NOMO-1 treated with dmso at 0.1 percent for 144 hours (cell line): ENCODE results near the gene ZNG1B.
"Not testable (repeated sequence)": the region's sequence is repeated elsewhere in the genome, so short reads cannot be mapped to it uniquely, and the experiment has no call there.

ENCODE experiments used
- DNase-seq: peaks from one replicate; lab custom pipeline; 2025; ENCODE audit not compliant: unreplicated experiment; lab: John Stamatoyannopoulos, UW

The ZNG1B gene

GRCh38 chr2:113503094-113504042 is 65.9 kb downstream of the ZNG1B start:
- not testable (repeated sequence) for DNase-seq

GRCh38 chr2:113504081-113504480 is 66.6 kb downstream of the ZNG1B start:
- DNase-seq, result not testable (repeated sequence)

GRCh38 chr2:113507394-113508140 is 70.1 kb downstream of the ZNG1B start:
- not testable (repeated sequence) for DNase-seq

GRCh38 chr2:113508187-113508586 is 70.7 kb downstream of the ZNG1B start:
- not testable (repeated sequence) for DNase-seq

GRCh38 chr2:113510913-113511312 is 73.4 kb downstream of the ZNG1B start:
- DNase-seq, result not testable (repeated sequence)

- not testable (repeated sequence) for DNase-seq
These were observed 74.4 kb downstream of the ZNG1B start for GRCh38 chr2:113511859-113512258.

- not testable (repeated sequence) for DNase-seq
These were observed 78.0 kb downstream of the ZNG1B start for GRCh38 chr2:113515457-113515856.

GRCh38 chr2:113515995-113516394 is 78.5 kb downstream of the ZNG1B start:
- DNase-seq, result not testable (repeated sequence)

- not testable (repeated sequence) for DNase-seq
These were observed 79.5 kb downstream of the ZNG1B start for GRCh38 chr2:113517025-113517424.

GRCh38 chr2:113520837-113521236 is 83.3 kb downstream of the ZNG1B start:
- DNase-seq, result not testable (repeated sequence)

- not testable (repeated sequence) for DNase-seq
These were observed 84.0 kb downstream of the ZNG1B start for GRCh38 chr2:113521492-113521891.

GRCh38 chr2:113524986-113525385 is 87.5 kb downstream of the ZNG1B start:
- not testable (repeated sequence) for DNase-seq

GRCh38 chr2:113527350-113528045 is 90.0 kb downstream of the ZNG1B start:
- not testable (repeated sequence) for DNase-seq

GRCh38 chr2:113528126-113528525 is 90.6 kb downstream of the ZNG1B start:
- not testable (repeated sequence) for DNase-seq

GRCh38 chr2:113528904-113529303 is 91.4 kb downstream of the ZNG1B start:
- not testable (repeated sequence) for DNase-seq

- DNase-seq, result not testable (repeated sequence)
These were observed 95.5 kb downstream of the ZNG1B start for GRCh38 chr2:113532991-113533390.

- not testable (repeated sequence) for DNase-seq
These were observed 99.1 kb downstream of the ZNG1B start for GRCh38 chr2:113536573-113536972.

GRCh38 chr2:113540834-113541203 is 103.3 kb downstream of the ZNG1B start:
- not testable (repeated sequence) for DNase-seq

GRCh38 chr2:113541204-113541975 is 103.9 kb downstream of the ZNG1B start:
- DNase-seq, result not testable (repeated sequence)

- not testable (repeated sequence) for DNase-seq
These were observed 104.5 kb downstream of the ZNG1B start for GRCh38 chr2:113541976-113542485.
